Lower lobe of right lung (tissue), 2 donors: ENCODE measurements around the gene PPP1R12C. TPM values are rescaled to one million over a fixed set of nuclear protein-coding genes. Genes with fewer than 3 reads are reported as not detected.

Experiments
- ATAC-seq, 2 donors: fragments of 200-7000 bp; cut with Tn5 transposase; one replicate each; pipeline ENCODE4 v1.9.1; 2020 to 2022; ENCODE audit warnings: mild to moderate bottlenecking in 2 of 2, moderate library complexity in 2 of 2
- DNase-seq: peaks from one replicate; pipeline ENCODE4 v3.0.0-alpha.2; 2020
- H3K27ac ChIP-seq: fragments of 200-600 bp; one replicate; pipeline ENCODE4 v1.8.0; 2022
- H3K27me3 ChIP-seq: fragments of 200-600 bp; one replicate; pipeline ENCODE4 v1.8.0; 2022; ENCODE audit warnings: low read depth
- H3K36me3 ChIP-seq: fragments of 200-600 bp; one replicate; pipeline ENCODE4 v1.8.0; 2022; ENCODE audit warnings: mild to moderate bottlenecking
- H3K4me1 ChIP-seq: fragments of 200-600 bp; one replicate; pipeline ENCODE4 v1.8.0; 2022
- H3K4me3 ChIP-seq: fragments of 200-600 bp; one replicate; pipeline ENCODE4 v1.8.0; 2022; ENCODE audit warnings: mild to moderate bottlenecking
- H3K9me3 ChIP-seq: fragments of 200-600 bp; one replicate; pipeline ENCODE4 v1.8.0; 2022
- intact Hi-C: fragments of 100-400 bp; cut with DNase I; formaldehyde crosslinking; loops from one replicate; pipeline ENCODE4 v1.11.0; 2022
- total RNA-seq: library from RNA; stranded (reverse); fragmentation: NEBNext Ultra II Directional; extraction: Animal tissue kit (Norgen Biotek cat#: 25700); gene quantifications from one replicate; pipeline ENCODE4 v1.2.1, GENCODE V29; 2021
- TF ChIP-seq, protein P1 (sequence below): fragments of 200-600 bp; IDR thresholded peaks from one replicate; pipeline ENCODE4 v1.8.0; 2022; ENCODE audit warnings: antibody characterized with exemption, mild to moderate bottlenecking
- donor health status: DM: no; HTN: yes; CAD: no; lungs with severe emphysema.

Gene PPP1R12C
- total RNA-seq, 1 donor from 2014 or later = 103 TPM

DNA sequence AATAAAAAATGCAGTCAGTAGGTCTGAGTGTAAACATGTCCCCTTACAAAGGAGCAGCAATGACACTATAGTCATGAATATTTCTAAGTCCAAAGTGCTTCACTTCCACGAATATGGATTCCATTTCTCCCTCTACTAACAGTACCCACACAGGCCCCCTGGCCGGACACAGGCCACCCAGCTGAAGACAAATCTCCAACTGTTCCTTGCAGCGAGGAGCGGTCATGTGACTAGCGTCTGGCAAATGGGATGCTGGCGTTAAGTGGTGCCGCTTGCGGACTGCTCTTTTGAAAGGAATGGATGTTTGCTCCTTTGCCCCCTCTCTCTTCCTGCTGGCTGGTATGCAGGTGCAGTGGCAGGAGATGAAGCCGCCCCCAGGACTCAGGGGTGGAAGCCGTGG, 16.2 kb downstream of the PPP1R12C start:
- DNase-seq (no peak), ATAC-seq (no peak)
- intact Hi-C loops = no loop called here
- Histone ChIP-seq H3K27ac (no peak overlapping the region), H3K36me3 (peaks cover 64% of the 10 kb centered on the region), H3K4me1 (peaks cover 9% of the 10 kb centered on the region), H3K27me3 (no peaks in the 10 kb centered on the region), H3K9me3 (peaks cover 5% of the 10 kb centered on the region), H3K4me3 (no peak overlapping the region)
- TF ChIP-seq, protein P1, sequence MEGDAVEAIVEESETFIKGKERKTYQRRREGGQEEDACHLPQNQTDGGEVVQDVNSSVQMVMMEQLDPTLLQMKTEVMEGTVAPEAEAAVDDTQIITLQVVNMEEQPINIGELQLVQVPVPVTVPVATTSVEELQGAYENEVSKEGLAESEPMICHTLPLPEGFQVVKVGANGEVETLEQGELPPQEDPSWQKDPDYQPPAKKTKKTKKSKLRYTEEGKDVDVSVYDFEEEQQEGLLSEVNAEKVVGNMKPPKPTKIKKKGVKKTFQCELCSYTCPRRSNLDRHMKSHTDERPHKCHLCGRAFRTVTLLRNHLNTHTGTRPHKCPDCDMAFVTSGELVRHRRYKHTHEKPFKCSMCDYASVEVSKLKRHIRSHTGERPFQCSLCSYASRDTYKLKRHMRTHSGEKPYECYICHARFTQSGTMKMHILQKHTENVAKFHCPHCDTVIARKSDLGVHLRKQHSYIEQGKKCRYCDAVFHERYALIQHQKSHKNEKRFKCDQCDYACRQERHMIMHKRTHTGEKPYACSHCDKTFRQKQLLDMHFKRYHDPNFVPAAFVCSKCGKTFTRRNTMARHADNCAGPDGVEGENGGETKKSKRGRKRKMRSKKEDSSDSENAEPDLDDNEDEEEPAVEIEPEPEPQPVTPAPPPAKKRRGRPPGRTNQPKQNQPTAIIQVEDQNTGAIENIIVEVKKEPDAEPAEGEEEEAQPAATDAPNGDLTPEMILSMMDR = no peak

DNA sequence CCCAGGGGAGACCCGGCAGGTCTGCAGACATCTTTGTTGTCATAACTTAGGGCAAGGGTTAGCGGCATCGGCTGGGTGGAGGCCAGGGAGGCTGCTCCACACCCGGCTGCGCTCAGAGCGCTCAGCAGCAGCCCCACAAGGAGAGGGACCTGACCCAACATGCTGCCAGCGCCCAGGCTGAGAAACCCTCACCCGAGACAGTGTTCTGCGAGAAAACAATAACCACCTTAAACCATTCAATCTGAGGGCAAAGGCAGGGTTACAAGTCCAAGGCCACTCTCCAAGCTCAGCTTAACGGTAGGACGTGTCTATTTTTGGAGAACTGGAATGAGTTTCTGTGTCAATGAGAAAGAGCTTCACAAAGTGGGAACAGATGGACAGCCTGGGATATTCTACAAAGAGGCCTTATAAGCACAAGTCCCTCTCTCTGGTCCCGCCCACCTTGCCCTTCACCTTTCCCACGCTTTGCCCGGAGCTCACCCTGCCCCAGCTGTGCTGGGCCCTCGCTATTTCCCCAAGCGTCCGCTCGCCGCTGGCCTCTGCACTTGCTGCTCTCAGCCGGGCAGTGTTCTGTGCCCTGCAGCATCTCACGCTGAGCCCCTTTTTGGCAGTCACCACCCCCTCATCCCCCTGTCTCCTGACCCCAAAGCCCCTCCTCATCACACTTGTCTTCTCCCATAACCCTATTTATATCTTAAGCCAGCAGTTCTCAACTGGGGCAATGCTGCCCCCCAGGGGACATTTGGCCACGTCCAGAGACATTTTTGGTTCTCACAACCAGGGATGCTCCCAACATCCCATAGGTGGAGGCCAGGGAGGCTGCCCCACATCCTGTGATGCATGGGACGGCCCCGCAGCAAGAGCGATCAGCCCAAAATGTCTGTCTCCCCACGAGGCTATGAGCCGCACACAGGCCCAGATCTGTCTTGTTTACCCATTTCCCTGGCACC, 17.6 kb downstream of the PPP1R12C start:
- peaks cover 74% of the 10 kb centered on the region for H3K36me3 ChIP-seq
- ATAC-seq = peak in 1 of 2 donors; percentile 10

DNA sequence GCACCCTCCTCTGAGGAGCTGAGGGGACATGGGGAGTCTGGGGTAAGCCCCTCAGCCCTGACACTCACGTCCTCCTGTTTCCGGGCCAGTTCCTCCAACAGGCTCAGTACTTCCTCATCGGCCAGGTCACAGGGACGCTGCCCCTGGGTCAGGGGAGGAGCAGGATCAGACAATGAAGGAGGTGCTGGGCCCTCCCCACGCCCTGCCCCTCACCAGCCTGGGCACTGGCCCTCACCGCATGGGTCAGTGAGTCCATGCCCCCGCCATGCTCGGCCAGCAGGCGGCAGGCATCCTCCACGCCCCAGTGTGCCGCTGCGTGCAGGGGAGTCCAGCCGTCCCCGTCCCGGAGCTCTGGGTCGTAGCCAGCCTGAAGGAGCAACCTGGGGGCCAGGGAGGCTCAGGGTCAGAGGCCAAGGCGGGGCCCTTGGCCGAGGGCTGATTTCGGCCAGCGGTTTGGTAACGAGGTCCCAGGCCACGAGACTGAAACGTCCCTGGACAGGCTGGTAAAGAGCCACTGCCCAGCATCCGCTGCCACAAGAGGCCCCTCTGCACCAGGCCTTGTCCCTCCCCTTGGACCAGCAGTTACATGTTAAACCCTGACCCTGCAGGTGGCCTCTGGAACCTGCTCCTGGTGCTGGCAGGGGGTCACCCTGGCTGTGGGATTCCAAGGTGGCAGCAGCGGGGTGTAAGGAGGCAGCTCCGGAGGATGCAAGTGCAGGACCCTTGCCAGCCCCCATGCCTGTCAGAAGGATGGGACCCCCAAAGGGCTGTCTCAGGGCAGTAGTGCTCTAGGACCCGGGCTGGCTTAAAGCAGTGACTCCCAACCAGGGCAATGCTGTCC, 18.5 kb downstream of the PPP1R12C start:
- DNase-seq (no peak), ATAC-seq (peak; percentile 43 to 64)
- Histone ChIP-seq H3K27me3 (no peaks in the 10 kb centered on the region), H3K4me1 (peaks cover 9% of the 10 kb centered on the region), H3K36me3 (peaks cover 81% of the 10 kb centered on the region), H3K4me3 (no peak overlapping the region), H3K27ac (no peak overlapping the region), H3K9me3 (peaks cover 5% of the 10 kb centered on the region)
- intact Hi-C loops = no loop called here
- TF ChIP-seq, protein P1 = peak; percentile 10

More for the DNA sequence above, 17.6 kb downstream of the PPP1R12C start:
- TF ChIP-seq, protein P1 = peak; percentile 13
- intact Hi-C loops = no loop called here
- Histone ChIP-seq H3K27ac (no peak overlapping the region), H3K4me1 (peaks cover 9% of the 10 kb centered on the region), H3K27me3 (no peaks in the 10 kb centered on the region), H3K4me3 (no peak overlapping the region), H3K9me3 (peaks cover 5% of the 10 kb centered on the region)
- DNase-seq = no peak

DNA sequence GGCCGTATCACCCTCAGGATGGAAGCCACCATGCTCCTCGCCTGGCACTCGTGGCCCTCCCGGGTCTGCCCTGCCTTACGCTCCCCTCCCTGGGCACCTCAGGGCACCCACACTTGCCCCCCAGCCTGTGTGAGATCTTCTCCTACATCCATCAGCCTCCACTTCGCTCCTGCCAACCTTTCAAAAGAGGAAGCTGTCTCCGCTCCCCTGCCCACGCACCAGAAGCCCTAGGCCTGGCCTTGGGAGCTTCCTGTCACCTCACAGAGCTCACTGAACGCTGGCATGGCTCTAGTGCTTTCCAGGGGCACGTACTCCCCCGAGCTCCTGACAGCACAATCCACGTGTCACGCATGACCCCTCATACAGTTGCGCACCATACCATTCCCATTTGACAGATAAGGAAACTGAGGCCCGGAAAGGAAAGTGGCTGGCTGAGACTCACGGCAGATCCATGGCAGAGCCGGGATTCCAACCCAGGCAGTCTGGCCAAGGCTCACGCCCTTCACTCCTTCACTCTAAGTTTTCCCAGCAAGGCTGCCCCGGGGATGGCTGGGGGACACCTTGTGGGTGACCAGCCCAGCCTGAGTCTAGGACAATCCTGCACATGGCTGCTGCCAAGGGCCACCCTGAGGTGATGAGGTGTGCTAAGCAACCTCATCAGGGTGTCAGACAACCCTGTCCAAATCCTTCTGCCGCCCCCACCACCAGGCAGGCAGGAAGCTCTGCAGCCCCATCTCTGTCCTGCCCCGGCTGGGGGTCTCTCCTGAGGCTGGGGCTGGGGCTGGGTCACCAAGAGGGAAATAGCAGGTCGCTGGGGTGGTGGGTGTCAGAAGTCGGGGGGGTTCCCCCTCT, 19.3 kb downstream of the PPP1R12C start:
- Histone ChIP-seq H3K4me1 (peaks cover 9% of the 10 kb centered on the region), H3K27me3 (no peaks in the 10 kb centered on the region), H3K4me3 (no peak overlapping the region), H3K36me3 (peaks cover 75% of the 10 kb centered on the region), H3K9me3 (peaks cover 3% of the 10 kb centered on the region), H3K27ac (no peak overlapping the region)
- ATAC-seq (peak; percentile 52 to 56), DNase-seq (peak; percentile 78)
- TF ChIP-seq, protein P1 = no peak
- intact Hi-C loops = no loop called here
